ENCODE results near the gene KXD1.
"Not testable (repeated sequence)": the region's sequence is repeated elsewhere in the genome, so short reads cannot be mapped to it uniquely, and the experiment has no call there.

Gene KXD1

GRCh38 chr19:18557411-18558201 is at the start of gene KXD1:
Gene KXD1, plus strand, starts transcription at chr19:18557870. Its CDS starts 4,187 bp downstream, at chr19:18562057.
- in situ Hi-C loops (cut with MboI; ENCODE audit: low sequenced_read_pairs), result no loop called here

- in situ Hi-C loops (cut with MboI; ENCODE audit: low sequenced_read_pairs), result no loop called here
Measured at GRCh38 chr19:18508585-18508984, 49.1 kb upstream of the KXD1 start.

- in situ Hi-C loops (cut with MboI; ENCODE audit: low sequenced_read_pairs), result no loop called here
Measured at GRCh38 chr19:18510216-18510615, 47.5 kb upstream of the KXD1 start.

- in situ Hi-C loops (cut with MboI; ENCODE audit: low sequenced_read_pairs), result no loop called here
Measured at GRCh38 chr19:18513868-18514267, 43.8 kb upstream of the KXD1 start.

GRCh38 chr19:18514800-18515682 is 42.6 kb upstream of the KXD1 start:
- in situ Hi-C loops (cut with MboI; ENCODE audit: low sequenced_read_pairs), result no loop called here

- in situ Hi-C loops (cut with MboI; ENCODE audit: low sequenced_read_pairs), result no loop called here
Measured at GRCh38 chr19:18515959-18516358, 41.7 kb upstream of the KXD1 start.

GRCh38 chr19:18517606-18518005 is 40.1 kb upstream of the KXD1 start:
- in situ Hi-C loops (cut with MboI; ENCODE audit: low sequenced_read_pairs), result no loop called here

GRCh38 chr19:18518639-18519038 is 39.0 kb upstream of the KXD1 start:
- in situ Hi-C loops (cut with MboI; ENCODE audit: low sequenced_read_pairs), result no loop called here

GRCh38 chr19:18519962-18520847 is 37.5 kb upstream of the KXD1 start:
- in situ Hi-C loops (cut with MboI; ENCODE audit: low sequenced_read_pairs), result no loop called here

GRCh38 chr19:18520848-18521691 is 36.6 kb upstream of the KXD1 start:
- in situ Hi-C loops (cut with MboI; ENCODE audit: low sequenced_read_pairs), result no loop called here

- in situ Hi-C loops (cut with MboI; ENCODE audit: low sequenced_read_pairs), result no loop called here
Measured at GRCh38 chr19:18521692-18522123, 36.0 kb upstream of the KXD1 start, which contains the start of gene ELL. Gene ELL, minus strand, starts transcription at chr19:18522070. Its CDS starts 15 bp downstream, at chr19:18522055.

- in situ Hi-C loops (cut with MboI; ENCODE audit: low sequenced_read_pairs), result no loop called here
Measured at GRCh38 chr19:18522124-18522861, 35.4 kb upstream of the KXD1 start.

GRCh38 chr19:18522862-18523440 is 34.7 kb upstream of the KXD1 start:
- in situ Hi-C loops (cut with MboI; ENCODE audit: low sequenced_read_pairs), result not testable (repeated sequence)

GRCh38 chr19:18523841-18524240 is 33.8 kb upstream of the KXD1 start:
- in situ Hi-C loops (cut with MboI; ENCODE audit: low sequenced_read_pairs), result no loop called here

- in situ Hi-C loops (cut with MboI; ENCODE audit: low sequenced_read_pairs), result no loop called here
Measured at GRCh38 chr19:18526316-18526715, 31.4 kb upstream of the KXD1 start.

- in situ Hi-C loops (cut with MboI; ENCODE audit: low sequenced_read_pairs), result no loop called here
Measured at GRCh38 chr19:18529782-18530181, 27.9 kb upstream of the KXD1 start.

- in situ Hi-C loops (cut with MboI; ENCODE audit: low sequenced_read_pairs), result no loop called here
Measured at GRCh38 chr19:18531485-18531884, 26.2 kb upstream of the KXD1 start.

- in situ Hi-C loops (cut with MboI; ENCODE audit: low sequenced_read_pairs), result no loop called here
Measured at GRCh38 chr19:18532168-18532890, 25.3 kb upstream of the KXD1 start.

All from HL-60/S4 treated with phorbol 12-myristate 13-acetate at 8.2 ng/mL for 4 days and 3 days (cell line).